A549 (cell line): Measurements from ENCODE around the gene PARD3B. TPM values are rescaled to one million over a fixed set of nuclear protein-coding genes. Genes with fewer than 3 reads are reported as not detected.

Source experiments
- ATAC-seq, 2 experiments: fragments of 200-7000 bp in 1 of 2; fragments of >200 bp in 1 of 2; cut with Nextera tagmentation in 1 of 2; cut with Tn5 transposase in 1 of 2; 3 replicates each; pipeline versions ENCODE4 v1.8.0 to v1.9.1; 2018 to 2020; ENCODE audit warnings: mild to moderate bottlenecking in 1 of 2, moderate library complexity in 1 of 2
- CTCF ChIA-PET: fragments of 300-600 bp; sonication (Branson Sonifier 250); formaldehyde crosslinking; extraction: SDS; loops from one replicate; lab custom pipeline; 2021; ENCODE audit warnings: antibody characterized with exemption, inconsistent platforms; lab: Yijun Ruan, JAX
- POLR2A ChIA-PET: fragments of 350-600 bp; formaldehyde crosslinking; extraction: SDS; loops from one replicate; lab custom pipeline; 2021; ENCODE audit warnings: antibody characterized with exemption, inconsistent platforms; lab: Yijun Ruan, JAX
- DNase-seq, 2 experiments: peaks; one replicate each; pipeline versions ENCODE4 v3.0.0 to v3.0.0-alpha.2; 2011 to 2016; ENCODE audit warnings: low read depth in 1 of 2, low spot score in 1 of 2
- FAIRE-seq: peaks from 2 replicates; lab custom pipeline; 2011; peaks lifted over from hg19 to GRCh38; lab: Jason Lieb, UNC
- H3K27ac ChIP-seq, 2 experiments: fragments of >200 bp; sonication (Bioruptor Twin); formaldehyde crosslinking; 3 replicates each; pipeline ENCODE4 v1.5.1; 2016 to 2017
- H3K4me1 ChIP-seq: fragments of >200 bp; sonication (Bioruptor Twin); formaldehyde crosslinking; 3 replicates; pipeline ENCODE4 v1.6.1; 2016
- H3K4me2 ChIP-seq: fragments of >200 bp; sonication (Bioruptor Twin); formaldehyde crosslinking; 3 replicates; pipeline ENCODE4 v1.6.1; 2016
- H3K4me3 ChIP-seq: fragments of >200 bp; sonication (Bioruptor Twin); formaldehyde crosslinking; 3 replicates; pipeline ENCODE4 v1.5.1; 2016
- H3K9me3 ChIP-seq: fragments of >200 bp; sonication (Bioruptor Twin); formaldehyde crosslinking; 3 replicates; pipeline ENCODE4 v1.6.1; 2016
- ATOH8 ChIP-seq: fragments of 250-450 bp; sonication (Bioruptor Pico); IDR thresholded peaks from 2 replicates; pipeline ENCODE4 v1.5.0; 2020; ENCODE audit warnings: low read depth, mild to moderate bottlenecking, moderate library complexity
- BHLHE40 ChIP-seq: IDR thresholded peaks from 2 replicates; pipeline ENCODE4 v1.6.1; 2012; ENCODE audit warnings: low read depth, low read length, inconsistent platforms
- CEBPB ChIP-seq, 2 experiments: fragments of >200 bp in 1 of 2; sonication (Bioruptor Twin) in 1 of 2; formaldehyde crosslinking in 1 of 2; IDR thresholded peaks; 2 replicates each; pipeline ENCODE4 v1.6.1; 2012 to 2016
- CTCF ChIP-seq: fragments of >200 bp; sonication (Bioruptor Twin); formaldehyde crosslinking; IDR thresholded peaks from 3 replicates; pipeline ENCODE4 v1.5.1; 2016
- E2F6 ChIP-seq: IDR thresholded peaks from 2 replicates; pipeline ENCODE4 v1.6.1; 2012; ENCODE audit warnings: low read depth, borderline replicate concordance
- ELK1 ChIP-seq: fragments of 150-350 bp; IDR thresholded peaks from 2 replicates; pipeline ENCODE4 v1.6.1; 2014; ENCODE audit warnings: low read depth, mild to moderate bottlenecking, low read length
- EP300 ChIP-seq, 2 experiments: fragments of >200 bp; sonication (Bioruptor Twin); formaldehyde crosslinking; IDR thresholded peaks; 2 replicates in 1 of 2; 3 replicates in 1 of 2; pipeline ENCODE4 v1.6.1; 2016 to 2017
- HOXA7 ChIP-seq: fragments of 250-450 bp; sonication (Bioruptor Pico); IDR thresholded peaks from 2 replicates; pipeline ENCODE4 v1.5.0; 2020; ENCODE audit warnings: mild to moderate bottlenecking, moderate library complexity
- HOXB5 ChIP-seq: fragments of 250-450 bp; sonication (Bioruptor Pico); IDR thresholded peaks from 2 replicates; pipeline ENCODE4 v1.5.0; 2020; ENCODE audit warnings: mild to moderate bottlenecking, moderate library complexity
- JUNB ChIP-seq: fragments of >200 bp; sonication (Bioruptor Twin); formaldehyde crosslinking; IDR thresholded peaks from 2 replicates; pipeline ENCODE4 v1.6.1; 2016
- MAX ChIP-seq: IDR thresholded peaks from 2 replicates; pipeline ENCODE4 v1.6.1; 2012
- MAZ ChIP-seq: fragments of 150-350 bp; IDR thresholded peaks from 2 replicates; pipeline ENCODE4 v1.6.1; 2014; ENCODE audit warnings: antibody characterized with exemption, low read depth, low read length, borderline replicate concordance
- NFE2L2 ChIP-seq: fragments of 150-350 bp; conservative IDR thresholded peaks from 2 replicates; pipeline ENCODE4 v1.6.1; 2014; ENCODE audit warnings: low read length
- NPAS2 ChIP-seq: fragments of 250-450 bp; sonication (Bioruptor Pico); IDR thresholded peaks from 2 replicates; pipeline ENCODE4 v1.8.0; 2022; ENCODE audit warnings: mild to moderate bottlenecking, moderate library complexity, borderline replicate concordance
- NR3C1 ChIP-seq: fragments of >200 bp; sonication (Bioruptor Twin); formaldehyde crosslinking; IDR thresholded peaks from 3 replicates; pipeline ENCODE4 v1.6.1; 2017
- RAD21 ChIP-seq, 2 experiments: fragments of >200 bp in 1 of 2; sonication (Bioruptor Twin) in 1 of 2; formaldehyde crosslinking in 1 of 2; IDR thresholded peaks in 1 of 2; conservative IDR thresholded peaks in 1 of 2; 2 replicates in 1 of 2; 3 replicates in 1 of 2; pipeline ENCODE4 v1.6.1; 2012 to 2018; ENCODE audit warnings: inconsistent platforms in 1 of 2
- REST ChIP-seq: fragments of 200-600 bp; sonication (generic); IDR thresholded peaks from 2 replicates; pipeline ENCODE4 v1.6.1; 2016; ENCODE audit warnings: antibody characterized with exemption, mild to moderate bottlenecking, moderate library complexity
- RFX5 ChIP-seq: fragments of 450-650 bp; IDR thresholded peaks from 2 replicates; pipeline ENCODE4 v1.7.1; 2014; ENCODE audit warnings: antibody characterized with exemption, mild to moderate bottlenecking, moderate library complexity
- SMC3 ChIP-seq: fragments of >200 bp; sonication (Bioruptor Twin); formaldehyde crosslinking; IDR thresholded peaks from 3 replicates; pipeline ENCODE4 v1.6.1; 2018; ENCODE audit warnings: inconsistent platforms
- SREBF2 ChIP-seq: fragments of 450-650 bp; IDR thresholded peaks from 2 replicates; pipeline ENCODE4 v1.6.1; 2014; ENCODE audit warnings: mild to moderate bottlenecking, moderate library complexity
- TFCP2L1 ChIP-seq: fragments of 250-450 bp; sonication (Bioruptor Pico); IDR thresholded peaks from 2 replicates; pipeline ENCODE4 v1.5.0; 2021; ENCODE audit warnings: mild to moderate bottlenecking
- ZNF302 ChIP-seq: fragments of 250-450 bp; sonication (Bioruptor Pico); IDR thresholded peaks from 2 replicates; pipeline ENCODE4 v1.9.0; 2021; ENCODE audit warnings: inconsistent platforms, mild to moderate bottlenecking, moderate library complexity
- WGBS: methylation state at CpG from one replicate; pipeline ENCODE4 v1.1.6; 2017; ENCODE audit errors: missing lambda C conversion rate; 5-methylcytosine and 5-hydroxymethylcytosine counted together
- polyA plus RNA-seq, 4 experiments: library from polyadenylated mRNA; depleted of rRNA in 3 of 4; stranded (reverse); fragments of >200 nt; fragmentation: RNase III in 1 of 4; extraction: RNeasy Plus Mini Kit Qiagen cat#74134 plus additional on column Dnase treatment in 1 of 4; gene quantifications; 2 replicates in 3 of 4; 3 replicates in 1 of 4; pipeline ENCODE4 v1.2.3, GENCODE V29; 2011 to 2017

Gene PARD3B
- polyA plus RNA-seq, 2 of the 4 experiments (the other 2 are of a cell fraction): 1.2 to 2.4 TPM

- TF ChIP-seq E2F6: no peak
Observed at GRCh38 chr2:205654878-205655605, 1109.8 kb downstream of the PARD3B start (continued).

- H3K4me3 ChIP-seq: no peak overlapping the region
- FAIRE-seq (no peak), ATAC-seq (no peak), DNase-seq (no peak)
- H3K4me1 ChIP-seq: peaks cover 10% of the 10 kb centered on the region
- no peak overlapping the region for H3K27ac ChIP-seq
- no peaks in the 10 kb centered on the region for H3K9me3 ChIP-seq
- CTCF ChIA-PET: no interaction called here
- 47% methylated on average over 6 of the region's 6 CpGs for WGBS
- no peak overlapping the region for H3K4me2 ChIP-seq
- POLR2A ChIA-PET: no interaction called here
- no peak for TF ChIP-seq NPAS2 (CRISPR knock-in tag)
- no peak for TF ChIP-seq CTCF
- no peak for TF ChIP-seq HOXA7 (CRISPR knock-in tag)
- no peak for TF ChIP-seq MAZ
- no peak for TF ChIP-seq REST
- TF ChIP-seq, all 56 proteins: peak for 0
Observed at GRCh38 chr2:205655779-205656456, 1110.6 kb downstream of the PARD3B start.

GRCh38 chr2:205656461-205656860 is 1111.2 kb downstream of the PARD3B start:
- Histone ChIP-seq H3K27ac (no peak overlapping the region), H3K4me3 (no peak overlapping the region)
- no peak for ATAC-seq
- no peak for DNase-seq
- CTCF ChIA-PET: no interaction called here
- no peak for TF ChIP-seq JUNB
- TF ChIP-seq E2F6: no peak
- TF ChIP-seq HOXB5 (CRISPR knock-in tag): no peak
- no peak for TF ChIP-seq NR3C1
- TF ChIP-seq NFE2L2: no peak
- TF ChIP-seq BHLHE40: no peak
- no peak for TF ChIP-seq RAD21 (conservative IDR thresholded peaks at IDR 0.05 in 1 of 2, IDR thresholded peaks at IDR 0.05 in 1 of 2)
- no peak for TF ChIP-seq CEBPB (IDR thresholded peaks at IDR 0.05)
- TF ChIP-seq ELK1: no peak
- TF ChIP-seq MAX: no peak
- TF ChIP-seq TFCP2L1 (CRISPR knock-in tag): no peak
- no peak for TF ChIP-seq RFX5
- no peak for TF ChIP-seq ZNF302
- TF ChIP-seq SMC3: no peak
- TF ChIP-seq ATOH8 (CRISPR knock-in tag): no peak
- no peak for TF ChIP-seq EP300 (IDR thresholded peaks at IDR 0.05)
- TF ChIP-seq SREBF2: no peak
- TF ChIP-seq, all 56 proteins: peak for 0
- no peak for FAIRE-seq
- 37% methylated on average over 7 of the region's 7 CpGs for WGBS
- Histone ChIP-seq H3K4me2 (no peak overlapping the region), H3K9me3 (no peaks in the 10 kb centered on the region), H3K4me1 (peaks cover 10% of the 10 kb centered on the region)
- POLR2A ChIA-PET: no interaction called here
